Neuronal stem cell (in vitro differentiated cells): Measurements from ENCODE around the gene LDB2.

ENCODE experiments used
- DNase-seq: peaks from one replicate; pipeline ENCODE4 v3.0.0-alpha.2; 2013; ENCODE audit warnings: low spot score
- H2AFZ ChIP-seq: one replicate; pipeline ENCODE4 v1.6.1; 2013; ENCODE audit warnings: mild to moderate bottlenecking, low read length, inconsistent platforms
- H2AK5ac ChIP-seq: 2 replicates; pipeline ENCODE4 v1.6.1; 2013; ENCODE audit warnings: low read depth, mild to moderate bottlenecking, inconsistent platforms, low read length, moderate library complexity, mixed read lengths
- H2BK120ac ChIP-seq: 2 replicates; pipeline ENCODE4 v1.6.1; 2013; ENCODE audit warnings: low read depth, mild to moderate bottlenecking, inconsistent platforms, low read length, moderate library complexity, mixed read lengths
- H2BK12ac ChIP-seq: one replicate; pipeline ENCODE4 v1.6.1; 2013; ENCODE audit warnings: low read length, inconsistent platforms
- H2BK15ac ChIP-seq: 2 replicates; pipeline ENCODE4 v1.6.1; 2013; ENCODE audit warnings: mild to moderate bottlenecking, low read length, inconsistent platforms, mixed read lengths
- H2BK5ac ChIP-seq: one replicate; pipeline ENCODE4 v1.6.1; 2013; ENCODE audit warnings: inconsistent platforms, mild to moderate bottlenecking, low read length, moderate library complexity
- H3K14ac ChIP-seq: one replicate; pipeline ENCODE4 v1.6.1; 2013; ENCODE audit warnings: low read length, inconsistent platforms
- H3K18ac ChIP-seq: 2 replicates; pipeline ENCODE4 v1.6.1; 2013; ENCODE audit warnings: low read length, inconsistent platforms
- H3K23ac ChIP-seq: 2 replicates; pipeline ENCODE4 v1.6.1; 2013; ENCODE audit warnings: low read depth, mild to moderate bottlenecking, mixed read lengths, low read length, inconsistent platforms; ENCODE audit not compliant: poor library complexity
- H3K27ac ChIP-seq: replicated peaks from 3 replicates; pipeline ENCODE4 v1.5.1; 2013; ENCODE audit warnings: low read length, inconsistent platforms
- H3K27me3 ChIP-seq, 3 experiments: 2 replicates each; pipeline ENCODE4 v1.6.1; 2013; ENCODE audit warnings: low read length in 3 of 3, mild to moderate bottlenecking in 2 of 3, inconsistent platforms in 1 of 3, low read depth in 1 of 3, mixed read lengths in 1 of 3, moderate library complexity in 1 of 3; ENCODE audit not compliant: control insufficient read depth in 3 of 3, insufficient read depth in 3 of 3
- H3K36me3 ChIP-seq, 2 donors: replicated peaks in 1 of 2; 2 replicates each; pipeline ENCODE4 v1.6.1; 2013; ENCODE audit warnings: low read length in 2 of 2; ENCODE audit not compliant: control insufficient read depth in 2 of 2, insufficient read depth in 2 of 2
- H3K4ac ChIP-seq: 2 replicates; pipeline ENCODE4 v1.6.1; 2013; ENCODE audit warnings: inconsistent platforms, mild to moderate bottlenecking, low read length, moderate library complexity
- H3K4me1 ChIP-seq, 2 donors: 1 replicate in 1 of 2; 2 replicates in 1 of 2; pipeline ENCODE4 v1.6.1; 2013; ENCODE audit warnings: low read length in 2 of 2, low read depth in 1 of 2; ENCODE audit not compliant: control insufficient read depth in 2 of 2, insufficient read depth in 1 of 2
- H3K4me2 ChIP-seq: one replicate; pipeline ENCODE4 v1.6.1; 2013; ENCODE audit warnings: mild to moderate bottlenecking, low read length, inconsistent platforms; ENCODE audit not compliant: insufficient read depth, poor library complexity, severe bottlenecking
- H3K4me3 ChIP-seq, 2 donors: 2 replicates each; pipeline ENCODE4 v1.5.1; 2013; ENCODE audit warnings: low read length in 2 of 2, mild to moderate bottlenecking in 2 of 2, inconsistent platforms in 1 of 2, moderate library complexity in 1 of 2
- H3K79me1 ChIP-seq: one replicate; pipeline ENCODE4 v1.6.1; 2013; ENCODE audit warnings: low read depth, mild to moderate bottlenecking, inconsistent platforms, low read length, moderate library complexity
- H3K9ac ChIP-seq: one replicate; pipeline ENCODE4 v1.6.1; 2013; ENCODE audit warnings: mild to moderate bottlenecking, low read depth, low read length, inconsistent platforms; ENCODE audit not compliant: poor library complexity
- H3K9me3 ChIP-seq, 2 donors: replicated peaks in 1 of 2; 2 replicates each; pipeline versions ENCODE3 to v1.6.1; 2013; ENCODE audit warnings: low read length in 2 of 2, mild to moderate bottlenecking in 2 of 2, inconsistent platforms in 1 of 2, low read depth in 1 of 2, mixed read lengths in 1 of 2, moderate library complexity in 1 of 2; ENCODE audit not compliant: control insufficient read depth in 2 of 2, insufficient read depth in 1 of 2
- H4K8ac ChIP-seq: one replicate; pipeline ENCODE4 v1.6.1; 2013; ENCODE audit warnings: low read depth, mild to moderate bottlenecking, inconsistent platforms, low read length, moderate library complexity
- H4K91ac ChIP-seq: one replicate; pipeline ENCODE4 v1.6.1; 2013; ENCODE audit warnings: low read length, low read depth, mild to moderate bottlenecking, inconsistent platforms; ENCODE audit not compliant: poor library complexity
- whole genome bisulfite sequencing, 2 donors: extraction: QIAGEN DNeasy Blood & Tissue Kit; methylation state at CpG; one replicate each; pipeline ENCODE4 v1.1.7; 2013; ENCODE audit warnings: missing lambda C conversion rate in 2 of 2, mixed read lengths in 1 of 2; ENCODE audit not compliant: insufficient read length in 2 of 2, insufficient replicate concordance in 1 of 2; ENCODE audit errors: extremely low coverage in 2 of 2; 5-methylcytosine and 5-hydroxymethylcytosine counted together

Gene LDB2

GRCh38 chr4:16916031-16916430, 17.6 kb upstream of the LDB2 start:
- Histone ChIP-seq H3K9ac (no peak overlapping the region), H2BK5ac (no peak overlapping the region), H2AFZ (no peak overlapping the region), H3K27ac (no peak overlapping the region), H3K36me3 (no peaks in the 10 kb centered on the region), H3K23ac (no peak overlapping the region), H3K79me1 (no peaks in the 10 kb centered on the region), H2BK120ac (no peak overlapping the region), H3K4me3 (no peak overlapping the region), H3K4me1 (no peaks in the 10 kb centered on the region), H3K9me3 (peaks cover 0 to 4% of the 10 kb centered on the region in 2 donors), H3K4me2 (no peak overlapping the region), H2BK15ac (no peak overlapping the region), H2BK12ac (no peak overlapping the region), H2AK5ac (no peak overlapping the region), H3K4ac (no peak overlapping the region), H3K14ac (no peak overlapping the region), H4K91ac (no peak overlapping the region), H3K18ac (no peak overlapping the region), H4K8ac (no peak overlapping the region), H3K27me3 (no peaks in the 10 kb centered on the region)
- no peak for DNase-seq
- WGBS, 2 donors, result no CpG with 5 or more reads among the region's 2 CpGs

DNA sequence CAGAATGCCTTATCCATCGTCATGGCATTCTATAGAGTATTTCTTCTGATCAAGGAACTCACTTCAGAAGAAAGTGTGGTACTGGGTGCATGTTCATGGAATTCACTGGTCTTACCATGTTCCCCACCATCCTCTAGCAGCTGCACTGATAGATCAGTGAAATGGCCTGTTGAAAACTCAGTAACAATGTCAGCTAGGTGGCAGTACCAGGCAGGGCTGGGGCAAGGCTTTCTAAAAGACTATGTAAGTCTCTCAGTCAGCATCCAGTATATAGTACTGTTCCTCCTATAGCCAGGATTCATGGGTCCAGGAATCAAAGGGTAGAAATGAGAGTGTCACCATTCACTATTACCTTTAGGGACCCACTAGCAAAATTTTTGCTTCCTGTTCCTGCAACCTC, 15.8 kb upstream of the LDB2 start:
- no peaks in the 10 kb centered on the region for H3K36me3 ChIP-seq
- peaks cover 2 to 7% of the 10 kb centered on the region in 2 donors for H3K4me1 ChIP-seq
- no peak for DNase-seq
- H3K14ac ChIP-seq, result no peak overlapping the region
- no CpG with 5 or more reads among the region's 1 CpG for WGBS, 2 donors
- H2BK12ac ChIP-seq, result no peak overlapping the region
- no peak overlapping the region for H2AFZ ChIP-seq
- no peak overlapping the region for H3K9ac ChIP-seq
- peaks cover 0 to 4% of the 10 kb centered on the region in 2 donors for H3K9me3 ChIP-seq
- H3K4me3 ChIP-seq, result no peak overlapping the region
- no peak overlapping the region for H2AK5ac ChIP-seq
- no peak overlapping the region for H4K8ac ChIP-seq
- H3K27me3 ChIP-seq, result no peaks in the 10 kb centered on the region
- H2BK120ac ChIP-seq, result no peak overlapping the region
- no peak overlapping the region for H3K18ac ChIP-seq
- no peaks in the 10 kb centered on the region for H3K79me1 ChIP-seq
- no peak overlapping the region for H3K23ac ChIP-seq
- no peak overlapping the region for H2BK5ac ChIP-seq
- no peak overlapping the region for H3K27ac ChIP-seq
- no peak overlapping the region for H4K91ac ChIP-seq
- no peak overlapping the region for H3K4me2 ChIP-seq
- H3K4ac ChIP-seq, result no peak overlapping the region
- H2BK15ac ChIP-seq, result no peak overlapping the region

DNA sequence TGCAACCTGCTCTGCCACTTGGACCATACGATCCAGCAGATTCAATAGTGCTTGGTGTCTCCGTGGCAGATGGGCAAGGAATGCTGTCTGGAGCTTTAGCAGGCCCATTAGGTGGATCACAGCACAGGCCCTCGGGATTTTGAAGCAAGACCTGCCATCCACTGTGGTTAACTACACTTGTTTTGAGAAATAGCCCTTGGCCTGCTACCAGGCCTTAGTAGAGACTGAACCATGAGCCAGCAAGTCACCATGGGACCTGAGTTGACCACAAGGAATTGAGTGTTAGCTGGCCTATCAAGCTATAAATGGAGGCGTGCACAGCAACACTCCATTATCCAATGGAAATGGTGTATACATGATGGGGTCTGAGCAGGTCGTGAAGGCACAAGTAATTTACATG, 14.5 kb upstream of the LDB2 start:
- Histone ChIP-seq H3K4me3 (peak overlapping the region in 1 of 2 donors; percentile 18), H3K18ac (no peak overlapping the region), H3K9me3 (peaks cover 0 to 4% of the 10 kb centered on the region in 2 donors), H4K91ac (no peak overlapping the region), H3K4me2 (no peak overlapping the region), H3K4ac (no peak overlapping the region), H3K14ac (no peak overlapping the region), H3K4me1 (peaks cover 3 to 12% of the 10 kb centered on the region in 2 donors), H3K27me3 (no peaks in the 10 kb centered on the region), H3K27ac (no peak overlapping the region), H2BK120ac (no peak overlapping the region), H2BK12ac (no peak overlapping the region), H3K23ac (no peak overlapping the region), H2AK5ac (no peak overlapping the region), H2BK5ac (no peak overlapping the region), H2AFZ (no peak overlapping the region), H3K36me3 (no peaks in the 10 kb centered on the region), H4K8ac (no peak overlapping the region), H3K9ac (no peak overlapping the region), H2BK15ac (no peak overlapping the region), H3K79me1 (no peaks in the 10 kb centered on the region)
- WGBS, 2 donors, result no CpG with 5 or more reads among the region's 5 CpGs
- no peak for DNase-seq

- Histone ChIP-seq H3K18ac (no peak overlapping the region), H3K27me3 (no peaks in the 10 kb centered on the region), H4K8ac (no peak overlapping the region), H3K4ac (no peak overlapping the region), H2BK120ac (no peak overlapping the region), H3K79me1 (no peaks in the 10 kb centered on the region), H2BK15ac (no peak overlapping the region), H3K4me1 (peaks cover 3 to 12% of the 10 kb centered on the region in 2 donors), H2BK12ac (no peak overlapping the region), H2BK5ac (no peak overlapping the region), H2AFZ (peak overlapping the region; percentile 91), H3K23ac (no peak overlapping the region), H2AK5ac (no peak overlapping the region), H3K36me3 (no peaks in the 10 kb centered on the region), H3K27ac (no peak overlapping the region), H3K9ac (no peak overlapping the region), H3K9me3 (no peaks in the 10 kb centered on the region), H4K91ac (no peak overlapping the region), H3K14ac (no peak overlapping the region), H3K4me3 (peak overlapping the region in 1 of 2 donors; percentile 21), H3K4me2 (no peak overlapping the region)
- DNase-seq, result no peak
- no CpG with 5 or more reads among the region's 8 CpGs for WGBS, 2 donors
These were observed 10.8 kb upstream of the LDB2 start for GRCh38 chr4:16909281-16909680.
